ENCODE results near the gene TRIM36. TPM values are rescaled to one million over a fixed set of nuclear protein-coding genes. Genes with fewer than 3 reads are reported as not detected.

Gene TRIM36
- total and polyA plus RNA-seq, 7 experiments from 2014 or later, result 0.12 to 2.6 (median 0.32) TPM; not detected in 3

DNA sequence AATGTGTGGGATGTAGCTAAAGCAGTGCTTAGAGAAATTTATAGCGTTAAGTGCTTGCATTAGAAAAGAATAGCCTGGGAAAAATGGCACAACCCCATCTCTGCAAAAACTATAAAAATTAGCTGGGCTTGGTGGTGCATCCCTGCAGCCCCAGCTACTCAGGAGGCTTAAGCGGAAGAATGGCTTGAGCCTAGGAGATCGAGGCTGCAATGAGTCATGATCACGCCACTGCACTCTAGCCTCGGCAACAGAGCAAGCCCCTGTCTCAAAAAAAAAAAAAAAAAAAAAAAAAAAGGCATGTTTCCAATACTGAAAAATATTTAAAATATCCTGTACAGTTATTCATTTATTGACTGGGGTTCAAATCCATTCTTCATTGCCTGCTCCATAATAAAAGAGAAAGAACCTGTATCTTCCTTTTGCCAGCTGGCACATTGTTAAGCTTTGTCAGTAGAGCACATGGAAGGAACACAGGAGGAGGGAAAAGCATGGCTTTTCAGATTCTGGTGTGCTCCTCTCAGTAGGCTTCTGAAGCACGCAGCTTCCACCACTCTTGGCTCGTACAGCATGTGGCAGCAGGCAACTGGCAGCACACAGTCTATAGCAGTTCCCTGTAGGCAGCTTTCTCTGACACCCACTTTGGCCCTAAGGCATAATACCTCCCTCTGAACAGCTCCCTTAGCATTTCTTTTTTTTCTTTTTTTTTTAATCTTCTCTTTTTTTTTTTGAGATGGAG, 73.5 kb downstream of the TRIM36 start:
- DNase-seq (no peak), ATAC-seq (no peak)
- H3K4me1 Mint-ChIP-seq, result no peaks in the 10 kb centered on the region
- peaks cover 0 to 4% of the 10 kb centered on the region in 2 donors for H3K27me3 ChIP-seq (ENCODE audit: control insufficient read depth in 2 of 2, insufficient read depth in 2 of 2, low read length in 2 of 2)
- no peaks in the 10 kb centered on the region for H3K36me3 Mint-ChIP-seq
- H3K4me3 Mint-ChIP-seq, result no peak overlapping the region
- no peaks in the 10 kb centered on the region for H3K4me1 ChIP-seq (ENCODE audit: control insufficient read depth in 2 of 2, insufficient read depth in 2 of 2, low read length in 2 of 2)
- H3K9me3 ChIP-seq (ENCODE audit: control insufficient read depth in 2 of 3, low read length in 3 of 3), result no peaks in the 10 kb centered on the region
- H3K9me3 Mint-ChIP-seq, result no peaks in the 10 kb centered on the region
- H3K27ac Mint-ChIP-seq, result no peak overlapping the region
- no peak overlapping the region for H3K27ac ChIP-seq (ENCODE audit: low read depth, low read length)
- peaks cover 5 to 24% (median 11%) of the 10 kb centered on the region in 5 donors for H3K27me3 Mint-ChIP-seq
- ChIA-PET POLR2A (no interaction called here), CTCF (interaction anchor here (0.6 to 1.2 kb wide), 3 partner anchors 9 to 22 kb away, joined by 3 read pairs; no protein-coding TSS in a partner anchor)
- intact Hi-C loops (cut with micrococcal nuclease), result loop anchor here (5.0 kb wide), 2 partner anchors 476 to 491 kb away; no protein-coding TSS in a partner anchor
- no peak overlapping the region for H3K4me3 ChIP-seq (ENCODE audit: low read length)
- H3K36me3 ChIP-seq (ENCODE audit: control insufficient read depth in 2 of 3, insufficient read depth in 3 of 3, low read length in 3 of 3), result no peaks in the 10 kb centered on the region

DNA sequence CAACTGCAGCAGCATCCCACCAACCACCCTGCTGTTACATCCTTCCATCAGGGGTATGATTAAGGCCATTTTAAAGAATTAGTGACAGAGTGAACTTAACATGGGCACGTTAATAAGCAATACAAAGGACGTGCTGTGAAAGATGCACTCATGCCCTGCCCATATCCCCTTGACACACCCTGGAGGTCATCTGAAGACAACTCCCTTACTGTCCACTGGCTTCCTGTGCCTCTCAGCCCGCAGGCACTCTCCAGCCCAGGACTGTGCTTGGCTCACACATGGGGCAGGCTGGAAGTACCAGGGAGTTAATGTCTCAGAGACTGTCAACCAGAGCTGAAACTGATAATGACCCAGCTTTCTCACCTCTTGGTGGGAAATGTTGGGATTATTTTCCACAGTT, 81.8 kb downstream of the TRIM36 start:
- H3K36me3 ChIP-seq (ENCODE audit: control insufficient read depth in 2 of 3, insufficient read depth in 3 of 3, low read length in 3 of 3), result no peaks in the 10 kb centered on the region
- no peak overlapping the region for H3K4me3 ChIP-seq (ENCODE audit: low read length)
- POLR2A ChIA-PET, result no interaction called here
- intact Hi-C loops (cut with micrococcal nuclease), result no loop called here
- H3K27me3 ChIP-seq (ENCODE audit: control insufficient read depth in 2 of 2, insufficient read depth in 2 of 2, low read length in 2 of 2), result peaks cover 0 to 1% of the 10 kb centered on the region in 2 donors
- peaks cover 0 to 3% (median 0%) of the 10 kb centered on the region in 11 donors for H3K9me3 Mint-ChIP-seq
- peaks cover 23 to 44% (median 28%) of the 10 kb centered on the region in 5 donors for H3K27me3 Mint-ChIP-seq
- CTCF ChIA-PET, result no interaction called here
- DNase-seq (no peak), ATAC-seq (no peak)
- H3K4me1 Mint-ChIP-seq, result no peaks in the 10 kb centered on the region
- no peak overlapping the region for H3K27ac ChIP-seq (ENCODE audit: low read depth, low read length)
- no peaks in the 10 kb centered on the region for H3K36me3 Mint-ChIP-seq
- no peak overlapping the region for H3K27ac Mint-ChIP-seq
- no peaks in the 10 kb centered on the region for H3K4me1 ChIP-seq (ENCODE audit: control insufficient read depth in 2 of 2, insufficient read depth in 2 of 2, low read length in 2 of 2)
- no peaks in the 10 kb centered on the region for H3K9me3 ChIP-seq (ENCODE audit: control insufficient read depth in 2 of 3, low read length in 3 of 3)
- no peak overlapping the region for H3K4me3 Mint-ChIP-seq

DNA sequence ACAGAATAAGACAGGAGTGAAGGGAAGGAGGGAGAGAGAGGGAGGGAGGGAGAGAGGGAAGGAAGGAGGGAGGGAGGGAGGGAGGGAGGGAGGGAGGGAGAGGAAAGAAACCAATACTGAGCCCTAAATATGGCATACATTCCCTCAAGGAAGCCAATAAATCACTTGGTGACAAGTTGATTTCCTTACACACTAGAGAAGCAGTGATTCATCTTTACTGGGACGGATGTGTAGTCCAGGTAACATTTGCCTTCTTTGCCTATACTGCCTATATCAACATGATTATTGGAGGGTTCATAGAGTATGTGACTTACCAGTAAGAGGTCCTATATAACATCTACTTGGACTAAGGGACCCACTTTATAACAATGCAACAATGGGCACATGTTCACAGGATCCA, 83.2 kb downstream of the TRIM36 start:
- Histone ChIP-seq H3K4me1 (ENCODE audit: control insufficient read depth in 2 of 2, insufficient read depth in 2 of 2, low read length in 2 of 2) (no peaks in the 10 kb centered on the region), H3K27me3 (ENCODE audit: control insufficient read depth in 2 of 2, insufficient read depth in 2 of 2, low read length in 2 of 2) (peaks cover 0 to 5% of the 10 kb centered on the region in 2 donors), H3K4me3 (ENCODE audit: low read length) (no peak overlapping the region), H3K9me3 (ENCODE audit: control insufficient read depth in 2 of 3, low read length in 3 of 3) (no peaks in the 10 kb centered on the region), H3K36me3 (ENCODE audit: control insufficient read depth in 2 of 3, insufficient read depth in 3 of 3, low read length in 3 of 3) (no peaks in the 10 kb centered on the region), H3K27ac (ENCODE audit: low read depth, low read length) (no peak overlapping the region)
- DNase-seq, result no peak
- intact Hi-C loops (cut with micrococcal nuclease), result no loop called here
- Mint-ChIP-seq H3K4me3 (no peak overlapping the region), H3K4me1 (no peaks in the 10 kb centered on the region), H3K27me3 (peaks cover 21 to 47% (median 31%) of the 10 kb centered on the region in 5 donors), H3K27ac (no peak overlapping the region), H3K36me3 (no peaks in the 10 kb centered on the region), H3K9me3 (peaks cover 0 to 3% (median 0%) of the 10 kb centered on the region in 11 donors)
- ChIA-PET CTCF (no interaction called here), POLR2A (no interaction called here)
- no peak for ATAC-seq

DNA sequence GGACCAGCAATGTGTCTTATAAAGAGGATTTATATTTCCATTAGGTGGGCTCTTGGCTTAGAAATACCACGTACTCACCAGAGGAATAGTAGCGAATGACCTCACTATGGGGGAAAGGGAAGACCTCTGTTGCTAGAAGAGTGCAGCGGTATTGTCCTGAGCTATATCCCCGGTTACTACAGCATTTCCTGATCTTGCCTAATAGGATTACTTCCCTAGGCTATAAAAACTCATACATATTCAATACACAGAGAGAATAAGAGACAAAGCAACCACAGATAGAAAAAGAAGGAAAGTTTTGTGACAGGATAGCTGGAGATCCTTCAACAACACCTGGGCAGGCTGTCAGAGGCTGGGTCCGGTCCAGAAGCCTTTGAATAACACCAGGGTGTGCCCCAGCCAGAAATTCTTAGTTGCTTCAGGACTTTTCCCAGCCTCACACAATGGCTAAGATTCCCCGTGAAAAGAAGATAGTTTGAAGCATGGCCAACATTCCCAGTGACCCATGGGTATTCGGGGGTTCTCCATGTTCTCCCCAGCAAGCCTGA, 85.4 kb downstream of the TRIM36 start:
- H3K4me3 ChIP-seq (ENCODE audit: low read length), result no peak overlapping the region
- DNase-seq (no peak), ATAC-seq (no peak)
- no peaks in the 10 kb centered on the region for H3K9me3 ChIP-seq (ENCODE audit: control insufficient read depth in 2 of 3, low read length in 3 of 3)
- H3K27ac ChIP-seq (ENCODE audit: low read depth, low read length), result no peak overlapping the region
- peaks cover 0 to 5% of the 10 kb centered on the region in 2 donors for H3K27me3 ChIP-seq (ENCODE audit: control insufficient read depth in 2 of 2, insufficient read depth in 2 of 2, low read length in 2 of 2)
- no peaks in the 10 kb centered on the region for H3K36me3 Mint-ChIP-seq
- no peaks in the 10 kb centered on the region for H3K4me1 ChIP-seq (ENCODE audit: control insufficient read depth in 2 of 2, insufficient read depth in 2 of 2, low read length in 2 of 2)
- H3K27me3 Mint-ChIP-seq, result peaks cover 16 to 43% (median 29%) of the 10 kb centered on the region in 5 donors
- no peak overlapping the region for H3K4me3 Mint-ChIP-seq
- ChIA-PET CTCF (no interaction called here), POLR2A (no interaction called here)
- intact Hi-C loops (cut with micrococcal nuclease), result no loop called here
- peaks cover 0 to 3% (median 0%) of the 10 kb centered on the region in 11 donors for H3K9me3 Mint-ChIP-seq
- H3K27ac Mint-ChIP-seq, result no peak overlapping the region
- H3K36me3 ChIP-seq (ENCODE audit: control insufficient read depth in 2 of 3, insufficient read depth in 3 of 3, low read length in 3 of 3), result no peaks in the 10 kb centered on the region
- no peaks in the 10 kb centered on the region for H3K4me1 Mint-ChIP-seq

- DNase-seq, result no peak
- no peaks in the 10 kb centered on the region for H3K4me1 Mint-ChIP-seq
- intact Hi-C loops (cut with micrococcal nuclease), result no loop called here
These were observed 89.6 kb downstream of the TRIM36 start for GRCh38 chr5:115079924-115080623.

More at GRCh38 chr5:115079924-115080623, 89.6 kb downstream of the TRIM36 start:
- no peaks in the 10 kb centered on the region for H3K9me3 ChIP-seq (ENCODE audit: control insufficient read depth in 2 of 3, low read length in 3 of 3)
- Mint-ChIP-seq H3K27me3 (peaks cover 9 to 25% (median 14%) of the 10 kb centered on the region in 5 donors), H3K9me3 (peaks cover 0 to 3% (median 0%) of the 10 kb centered on the region in 11 donors), H3K27ac (no peak overlapping the region), H3K4me3 (no peak overlapping the region), H3K36me3 (no peaks in the 10 kb centered on the region)
- ChIA-PET POLR2A (no interaction called here), CTCF (no interaction called here)
- H3K27ac ChIP-seq (ENCODE audit: low read depth, low read length), result no peak overlapping the region
- no peak overlapping the region for H3K4me3 ChIP-seq (ENCODE audit: low read length)
- peaks cover 0 to 5% of the 10 kb centered on the region in 2 donors for H3K27me3 ChIP-seq (ENCODE audit: control insufficient read depth in 2 of 2, insufficient read depth in 2 of 2, low read length in 2 of 2)
- no peaks in the 10 kb centered on the region for H3K36me3 ChIP-seq (ENCODE audit: control insufficient read depth in 2 of 3, insufficient read depth in 3 of 3, low read length in 3 of 3)
- H3K4me1 ChIP-seq (ENCODE audit: control insufficient read depth in 2 of 2, insufficient read depth in 2 of 2, low read length in 2 of 2), result no peaks in the 10 kb centered on the region
- no peak for ATAC-seq
